ENCODE data around the gene SPNS1.

DNA sequence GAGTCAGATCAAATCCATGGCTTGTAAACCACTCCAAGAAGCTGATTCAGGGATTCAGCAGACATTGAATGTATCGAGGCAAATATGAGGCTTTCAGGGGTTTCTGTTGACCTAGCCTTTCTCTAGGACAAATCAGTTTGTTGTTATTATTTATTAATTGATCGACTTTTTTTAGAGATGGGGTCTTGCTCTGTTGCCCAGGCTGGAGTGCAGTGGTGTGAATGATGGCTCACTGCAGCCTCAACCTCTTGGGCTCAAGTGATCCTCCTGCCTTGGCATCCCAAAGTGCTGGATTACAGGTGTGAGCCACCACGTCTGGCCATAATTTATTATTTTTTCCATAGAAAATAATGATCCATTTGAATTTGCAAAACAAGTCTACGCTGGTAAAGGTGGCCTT is 37.3 kb downstream of the SPNS1 start:
- TF ChIP-seq EZH2 (IDR thresholded peaks at IDR 0.05) (no peak), POLR2AphosphoS5 (IDR thresholded peaks at IDR 0.05; ENCODE audit: borderline replicate concordance, low read depth, low read length) (no peak)
